Lower lobe of right lung (tissue), 2 donors: ENCODE results near the gene LRRC2. TPM values are rescaled to one million over a fixed set of nuclear protein-coding genes. Genes with fewer than 3 reads are reported as not detected.
A peak's percentile ranks its signal among the peaks of the same experiment; 100 is the strongest.

Source experiments
- ATAC-seq, 2 donors: fragments of 200-7000 bp; cut with Tn5 transposase; one replicate each; pipeline ENCODE4 v1.9.1; 2020 to 2022; ENCODE audit warnings: mild to moderate bottlenecking in 2 of 2, moderate library complexity in 2 of 2
- DNase-seq: peaks from one replicate; pipeline ENCODE4 v3.0.0-alpha.2; 2020
- H3K27ac ChIP-seq: fragments of 200-600 bp; one replicate; pipeline ENCODE4 v1.8.0; 2022
- H3K27me3 ChIP-seq: fragments of 200-600 bp; one replicate; pipeline ENCODE4 v1.8.0; 2022; ENCODE audit warnings: low read depth
- H3K36me3 ChIP-seq: fragments of 200-600 bp; one replicate; pipeline ENCODE4 v1.8.0; 2022; ENCODE audit warnings: mild to moderate bottlenecking
- H3K4me1 ChIP-seq: fragments of 200-600 bp; one replicate; pipeline ENCODE4 v1.8.0; 2022
- H3K4me3 ChIP-seq: fragments of 200-600 bp; one replicate; pipeline ENCODE4 v1.8.0; 2022; ENCODE audit warnings: mild to moderate bottlenecking
- H3K9me3 ChIP-seq: fragments of 200-600 bp; one replicate; pipeline ENCODE4 v1.8.0; 2022
- intact Hi-C: fragments of 100-400 bp; cut with DNase I; formaldehyde crosslinking; loops from one replicate; pipeline ENCODE4 v1.11.0; 2022
- total RNA-seq: library from RNA; stranded (reverse); fragmentation: NEBNext Ultra II Directional; extraction: Animal tissue kit (Norgen Biotek cat#: 25700); gene quantifications from one replicate; pipeline ENCODE4 v1.2.1, GENCODE V29; 2021
- TF ChIP-seq, protein P1 (sequence below): fragments of 200-600 bp; IDR thresholded peaks from one replicate; pipeline ENCODE4 v1.8.0; 2022; ENCODE audit warnings: antibody characterized with exemption, mild to moderate bottlenecking
- donor health status: DM: no; HTN: yes; CAD: no; lungs with severe emphysema.

LRRC2 gene
- total RNA-seq, 1 donor from 2014 or later = 1.2 TPM

DNA sequence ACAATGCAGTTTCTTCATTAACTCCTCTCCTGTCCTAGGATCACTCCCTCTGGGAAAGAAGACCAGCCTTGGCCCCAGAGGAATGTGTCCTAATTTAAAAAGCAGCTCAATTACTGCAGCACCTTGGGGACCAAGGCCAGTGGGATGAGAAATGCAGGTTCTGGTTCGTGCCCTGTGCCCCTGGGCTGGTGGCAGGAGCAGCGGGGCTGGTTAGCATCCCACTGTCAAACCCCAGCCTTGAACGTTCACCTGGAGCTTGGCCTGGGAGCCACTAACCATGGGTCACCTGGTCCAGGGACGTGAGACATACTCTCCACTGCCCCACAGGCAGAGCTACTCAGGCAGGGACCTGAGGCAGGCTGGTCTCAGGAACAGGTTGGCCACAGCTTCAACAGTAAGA lies 76.7 kb downstream of the LRRC2 start:
- H3K4me3 ChIP-seq = no peak overlapping the region
- ATAC-seq (no peak), DNase-seq (no peak)
- H3K9me3 ChIP-seq = no peaks in the 10 kb centered on the region
- peaks cover 8% of the 10 kb centered on the region for H3K4me1 ChIP-seq
- H3K27ac ChIP-seq = no peak overlapping the region
- intact Hi-C loops = no loop called here
- TF ChIP-seq, protein P1, sequence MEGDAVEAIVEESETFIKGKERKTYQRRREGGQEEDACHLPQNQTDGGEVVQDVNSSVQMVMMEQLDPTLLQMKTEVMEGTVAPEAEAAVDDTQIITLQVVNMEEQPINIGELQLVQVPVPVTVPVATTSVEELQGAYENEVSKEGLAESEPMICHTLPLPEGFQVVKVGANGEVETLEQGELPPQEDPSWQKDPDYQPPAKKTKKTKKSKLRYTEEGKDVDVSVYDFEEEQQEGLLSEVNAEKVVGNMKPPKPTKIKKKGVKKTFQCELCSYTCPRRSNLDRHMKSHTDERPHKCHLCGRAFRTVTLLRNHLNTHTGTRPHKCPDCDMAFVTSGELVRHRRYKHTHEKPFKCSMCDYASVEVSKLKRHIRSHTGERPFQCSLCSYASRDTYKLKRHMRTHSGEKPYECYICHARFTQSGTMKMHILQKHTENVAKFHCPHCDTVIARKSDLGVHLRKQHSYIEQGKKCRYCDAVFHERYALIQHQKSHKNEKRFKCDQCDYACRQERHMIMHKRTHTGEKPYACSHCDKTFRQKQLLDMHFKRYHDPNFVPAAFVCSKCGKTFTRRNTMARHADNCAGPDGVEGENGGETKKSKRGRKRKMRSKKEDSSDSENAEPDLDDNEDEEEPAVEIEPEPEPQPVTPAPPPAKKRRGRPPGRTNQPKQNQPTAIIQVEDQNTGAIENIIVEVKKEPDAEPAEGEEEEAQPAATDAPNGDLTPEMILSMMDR = no peak
- H3K27me3 ChIP-seq = no peaks in the 10 kb centered on the region
- no peaks in the 10 kb centered on the region for H3K36me3 ChIP-seq

DNA sequence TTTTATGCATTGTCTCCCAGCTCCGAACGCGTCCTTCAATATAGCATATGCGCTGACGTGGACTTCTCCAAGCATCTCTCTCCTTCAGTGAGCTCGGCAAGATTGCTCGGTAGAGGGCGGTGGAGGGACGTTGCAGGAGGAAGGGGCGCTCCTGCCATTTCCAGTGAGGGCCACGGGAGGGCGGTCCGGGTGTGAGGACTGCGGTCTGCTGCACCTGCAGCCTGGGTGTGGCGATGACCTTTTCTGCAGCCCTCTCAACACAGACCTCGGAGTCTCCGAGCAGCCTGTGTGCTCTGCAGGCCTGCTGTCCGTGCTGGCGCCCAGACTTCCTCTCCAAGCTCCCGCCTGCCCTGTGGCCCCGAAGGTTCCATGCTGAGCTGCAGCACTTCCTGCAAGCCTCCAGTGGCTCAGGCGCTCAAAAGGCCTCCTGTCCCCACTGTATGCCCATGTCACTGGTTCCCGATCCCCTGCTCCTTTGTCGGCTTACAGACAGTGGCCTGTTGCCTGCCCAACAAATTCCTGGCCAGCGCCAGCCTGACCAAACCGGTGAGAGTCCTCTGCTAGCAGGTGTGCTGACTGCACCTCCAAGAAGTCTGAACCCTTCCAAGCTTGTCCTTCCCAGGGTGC lies 77.3 kb downstream of the LRRC2 start:
- Histone ChIP-seq H3K27me3 (no peaks in the 10 kb centered on the region), H3K4me3 (peak overlapping the region; percentile 31), H3K4me1 (peaks cover 8% of the 10 kb centered on the region), H3K27ac (no peak overlapping the region), H3K9me3 (no peaks in the 10 kb centered on the region), H3K36me3 (no peaks in the 10 kb centered on the region)
- peak; percentile 94 for DNase-seq
- intact Hi-C loops = no loop called here
- TF ChIP-seq, protein P1 = peak; percentile 98
- peak; percentile 97 to 98 for ATAC-seq

DNA sequence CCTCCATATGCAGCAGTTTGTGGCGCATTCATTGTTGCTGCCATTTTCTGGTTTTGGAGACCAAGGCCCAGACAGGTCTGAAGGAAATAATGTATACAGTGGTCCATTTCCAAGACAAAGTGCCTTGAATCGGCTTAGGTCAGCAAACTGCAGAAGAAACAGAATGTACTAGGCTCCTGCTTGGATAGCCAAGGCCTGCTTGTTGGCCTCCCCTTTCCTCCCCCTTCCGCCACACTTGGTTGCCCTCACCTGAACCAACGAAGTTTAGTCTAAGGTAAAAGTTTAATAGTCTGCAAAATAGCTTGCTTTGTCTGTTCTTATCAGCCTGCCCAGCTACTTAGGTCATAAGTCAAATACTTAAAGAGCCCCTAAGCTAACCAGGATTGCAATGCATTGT lies 80.3 kb downstream of the LRRC2 start:
- intact Hi-C loops = no loop called here
- Histone ChIP-seq H3K9me3 (no peaks in the 10 kb centered on the region), H3K4me3 (no peak overlapping the region), H3K4me1 (peaks cover 8% of the 10 kb centered on the region), H3K27ac (no peak overlapping the region), H3K27me3 (no peaks in the 10 kb centered on the region), H3K36me3 (no peaks in the 10 kb centered on the region)
- no peak for ATAC-seq
- TF ChIP-seq, protein P1 = no peak
- DNase-seq = no peak

DNA sequence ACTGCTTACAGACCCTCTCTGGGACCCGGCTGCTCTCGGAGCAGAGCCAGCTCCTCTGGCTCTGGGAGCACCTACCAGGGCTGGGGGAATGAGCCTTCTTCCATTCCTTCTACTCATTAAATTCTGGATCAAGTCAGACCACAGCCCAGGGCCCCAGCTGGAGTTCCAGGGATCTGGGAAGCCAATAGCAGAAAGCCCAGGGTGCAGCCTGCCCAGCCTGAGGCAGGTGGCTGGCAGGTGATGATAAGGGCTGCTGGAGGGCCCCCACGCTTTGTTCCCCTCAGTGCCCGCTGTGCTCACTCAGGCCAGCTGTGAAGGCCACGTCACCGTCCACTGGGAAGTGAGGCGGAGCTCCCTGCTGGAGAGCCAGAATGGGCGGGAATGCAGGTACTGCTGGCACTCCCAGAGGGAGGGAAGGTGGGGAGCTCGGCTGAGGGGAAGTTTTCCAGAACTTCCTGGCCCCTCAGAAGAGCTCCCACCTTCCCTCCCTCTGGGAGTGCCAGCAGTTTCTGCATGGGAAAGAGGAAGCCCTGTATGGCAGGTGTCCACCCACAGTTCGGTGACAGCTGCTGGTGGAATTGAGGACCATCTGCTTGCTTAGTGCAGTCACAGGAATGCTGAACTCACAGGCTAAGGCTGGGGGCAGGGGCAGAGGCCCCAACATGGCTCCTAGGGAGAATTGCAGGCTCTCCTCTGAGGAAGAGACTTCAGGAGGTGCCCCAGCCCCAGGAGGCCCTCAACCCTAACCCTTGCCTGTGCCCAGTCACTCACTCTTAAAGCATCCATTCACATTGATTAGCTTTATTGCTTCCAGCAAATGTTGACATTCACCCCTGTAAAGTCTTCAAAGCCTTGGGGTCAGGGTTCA lies 81.0 kb downstream of the LRRC2 start:
- intact Hi-C loops = no loop called here
- Histone ChIP-seq H3K9me3 (no peaks in the 10 kb centered on the region), H3K4me3 (no peak overlapping the region), H3K27me3 (no peaks in the 10 kb centered on the region), H3K36me3 (no peaks in the 10 kb centered on the region), H3K27ac (no peak overlapping the region), H3K4me1 (peaks cover 8% of the 10 kb centered on the region)
- DNase-seq = no peak
- TF ChIP-seq, protein P1 = no peak
- ATAC-seq = peak; percentile 36 to 42

DNA sequence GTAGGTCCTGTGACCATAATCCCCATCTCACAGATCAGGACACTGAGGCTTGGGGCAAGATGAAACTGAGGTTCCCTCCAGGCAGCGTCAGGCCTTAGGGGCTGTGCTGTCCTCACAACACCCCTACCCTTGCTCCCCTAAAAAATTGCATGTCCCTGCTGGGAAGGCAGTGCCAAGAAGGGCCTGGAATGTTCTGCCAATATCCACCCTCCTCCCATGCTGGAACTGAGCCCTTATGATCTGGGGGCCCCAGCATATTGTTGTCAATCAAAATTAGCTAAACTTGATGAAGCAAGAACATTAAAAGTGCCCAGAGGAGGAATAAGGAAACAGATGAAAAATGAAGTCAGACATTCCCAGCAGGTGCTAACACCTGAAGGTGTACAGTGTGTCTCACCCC lies 81.7 kb downstream of the LRRC2 start:
- DNase-seq = no peak
- H3K36me3 ChIP-seq = no peaks in the 10 kb centered on the region
- peaks cover 7% of the 10 kb centered on the region for H3K4me1 ChIP-seq
- no peak overlapping the region for H3K4me3 ChIP-seq
- H3K27ac ChIP-seq = no peak overlapping the region
- TF ChIP-seq, protein P1 = no peak
- intact Hi-C loops = no loop called here
- no peaks in the 10 kb centered on the region for H3K27me3 ChIP-seq
- no peaks in the 10 kb centered on the region for H3K9me3 ChIP-seq
- ATAC-seq = no peak
